NT2/D1 (cell line): Measurements from ENCODE around the gene SLC41A3.

Experiments
- YY1 ChIP-seq: IDR thresholded peaks from 2 replicates; pipeline ENCODE4 v1.6.1; 2011; ENCODE audit not compliant: insufficient read length, insufficient read depth
- ZNF274 ChIP-seq: IDR thresholded peaks from 2 replicates; pipeline ENCODE4 v1.6.1; 2011; ENCODE audit warnings: mild to moderate bottlenecking, low read depth, low read length

GRCh38 chr3:126050050-126050392 lies 33.9 kb downstream of the SLC41A3 start:
- no peak for TF ChIP-seq YY1
- no peak for TF ChIP-seq ZNF274
